NCI-H69 (cell line): Measurements from ENCODE around the gene RAG2.
A peak's percentile ranks its signal among the peaks of the same experiment; 100 is the strongest.

Experiments
- DNase-seq: peaks from one replicate; lab custom pipeline; 2025; lab: John Stamatoyannopoulos, UW

The RAG2 gene

GRCh38 chr11:36600180-36600579, 2.1 kb upstream of the RAG2 start:
- DNase-seq, result no peak

DNA sequence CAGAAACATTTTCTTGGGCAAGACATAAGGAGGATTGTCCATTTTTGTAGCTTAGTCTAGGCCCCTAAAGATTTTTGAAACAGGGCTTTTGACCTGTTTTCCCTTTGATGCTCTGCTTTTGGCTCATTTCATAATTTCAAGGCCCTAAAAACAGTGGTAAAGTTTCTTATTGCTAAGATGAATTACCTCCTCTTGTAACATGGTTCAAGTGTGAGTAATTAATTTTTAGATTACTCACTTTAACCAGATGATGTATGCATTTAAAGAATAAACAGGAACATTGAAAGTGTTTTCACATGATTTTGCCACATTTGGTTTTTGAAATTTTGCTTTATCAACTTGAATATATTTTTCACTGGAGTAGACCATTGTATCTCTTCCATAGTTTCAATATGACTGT, 1.2 kb downstream of the RAG2 start:
- no peak for DNase-seq

DNA sequence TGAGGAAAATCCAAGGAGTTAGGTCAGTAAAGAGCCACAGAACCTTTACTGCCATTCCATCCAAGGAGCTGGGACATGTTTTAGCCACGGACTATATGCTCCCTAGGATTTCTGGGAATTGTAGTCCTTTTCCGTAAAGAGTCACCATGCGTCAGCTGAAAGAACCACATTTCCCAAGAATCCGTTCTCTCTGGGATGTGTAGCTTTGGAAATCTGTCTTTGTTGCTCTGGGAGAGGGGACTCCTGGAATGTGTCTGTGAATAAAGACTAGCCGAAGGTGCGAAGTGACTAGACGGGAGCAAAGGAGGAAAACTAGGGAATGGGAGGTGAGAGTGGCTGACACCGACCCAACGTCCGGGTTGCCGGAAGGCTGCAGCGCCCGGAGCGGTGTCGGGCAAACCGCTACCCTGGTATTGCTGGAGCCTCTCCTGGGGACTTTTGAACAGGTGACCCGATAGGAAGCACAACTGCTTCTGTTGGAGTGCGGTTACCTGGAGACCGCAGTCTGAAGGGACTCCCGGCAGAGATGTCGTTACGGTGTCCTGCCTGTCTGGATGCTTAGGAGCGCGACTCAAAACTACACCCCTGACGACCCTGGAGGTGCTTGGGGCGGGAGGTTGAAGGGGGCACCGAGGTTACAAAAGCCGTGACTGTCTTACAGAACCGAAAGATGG, 3.6 kb downstream of the RAG2 start, which contains the start of gene IFTAP:
Gene IFTAP (plus strand): TSS at position 187 of the 674 bp plus-strand sequence. CDS start 15,602 bp downstream, outside the sequence.
- peak; percentile 89 for DNase-seq

- DNase-seq, result no peak
Measured at GRCh38 chr11:36591433-36591832, 6.6 kb downstream of the RAG2 start.

GRCh38 chr11:36590513-36590912, 7.5 kb downstream of the RAG2 start:
- no peak for DNase-seq

DNA sequence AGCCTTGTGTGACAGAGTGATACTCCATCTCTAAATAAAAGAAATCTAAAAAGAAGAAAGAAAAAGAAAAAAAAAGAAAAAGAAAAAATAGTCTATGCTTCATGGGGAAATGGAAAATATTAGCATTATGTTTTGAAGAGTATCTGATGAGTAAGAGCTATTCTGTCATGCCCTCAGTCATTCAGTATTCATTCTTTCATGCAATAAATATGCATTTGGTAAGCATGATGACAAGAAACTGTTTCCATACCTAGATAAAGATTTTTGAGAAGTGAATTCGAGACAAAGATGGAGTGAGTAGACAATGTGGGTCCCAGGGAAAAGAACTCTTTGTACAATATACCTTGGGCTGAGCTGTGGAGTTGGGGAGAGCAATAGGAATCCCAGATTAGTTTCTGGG, 9.9 kb downstream of the RAG2 start:
- no peak for DNase-seq

DNA sequence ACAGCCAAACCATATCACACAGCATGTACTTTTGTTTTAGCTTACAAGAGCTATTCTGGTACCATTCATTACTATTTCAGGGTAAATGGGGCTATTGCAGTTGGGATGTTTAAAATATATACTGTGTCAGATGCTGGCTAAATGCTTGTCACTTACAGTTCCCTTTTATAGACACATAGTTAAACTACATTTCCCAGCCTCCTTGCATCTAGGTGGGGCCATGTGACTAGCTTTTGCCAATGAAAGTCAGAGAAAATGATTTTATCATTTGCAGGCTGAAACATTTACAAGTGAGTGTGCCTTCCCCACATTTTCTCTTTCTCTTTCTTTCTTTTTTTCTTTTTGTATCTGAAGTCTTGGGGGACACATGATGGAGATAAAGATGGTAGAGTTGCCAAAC, 11.5 kb downstream of the RAG2 start:
- no peak for DNase-seq

DNA sequence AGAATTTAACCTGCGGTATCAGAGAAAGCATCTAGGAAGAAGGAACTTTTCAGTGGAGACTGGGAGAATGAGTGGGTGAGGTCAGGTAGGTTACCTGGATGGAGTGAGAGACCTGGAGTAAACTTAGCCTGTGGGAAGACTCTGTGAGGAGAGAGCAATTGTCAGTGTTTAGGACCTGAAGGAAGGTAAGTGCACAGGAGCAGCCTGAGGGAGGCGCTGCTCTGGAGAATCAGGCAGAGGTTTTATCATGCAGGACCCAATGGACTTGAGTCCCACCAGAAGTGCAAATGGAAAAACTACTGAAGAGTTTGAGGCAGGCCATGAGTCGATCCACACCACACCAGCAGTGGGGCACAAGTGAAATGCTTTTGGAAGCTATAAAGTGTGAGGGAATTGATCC, 14.4 kb downstream of the RAG2 start:
- DNase-seq, result no peak

DNA sequence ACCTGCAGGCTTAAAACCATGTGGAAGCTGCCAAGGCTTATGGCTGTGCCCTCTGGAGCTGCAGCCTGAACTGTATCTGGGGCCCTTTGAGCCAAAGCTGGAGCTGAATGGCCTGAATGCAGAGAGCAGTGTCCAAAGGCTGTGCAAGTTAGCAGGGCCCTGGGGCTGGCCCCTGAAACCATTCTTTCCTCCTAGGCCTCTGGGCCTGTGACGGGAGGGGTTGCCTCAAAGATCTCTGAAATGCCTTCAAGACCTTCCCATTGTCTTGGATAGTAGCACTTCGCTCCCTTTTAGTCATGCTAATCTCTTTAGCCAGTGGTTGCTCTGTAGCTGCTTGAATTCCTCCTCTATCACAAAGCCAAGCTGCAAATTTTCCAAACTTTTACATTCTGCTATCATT, 16.5 kb downstream of the RAG2 start:
- no peak for DNase-seq

DNA sequence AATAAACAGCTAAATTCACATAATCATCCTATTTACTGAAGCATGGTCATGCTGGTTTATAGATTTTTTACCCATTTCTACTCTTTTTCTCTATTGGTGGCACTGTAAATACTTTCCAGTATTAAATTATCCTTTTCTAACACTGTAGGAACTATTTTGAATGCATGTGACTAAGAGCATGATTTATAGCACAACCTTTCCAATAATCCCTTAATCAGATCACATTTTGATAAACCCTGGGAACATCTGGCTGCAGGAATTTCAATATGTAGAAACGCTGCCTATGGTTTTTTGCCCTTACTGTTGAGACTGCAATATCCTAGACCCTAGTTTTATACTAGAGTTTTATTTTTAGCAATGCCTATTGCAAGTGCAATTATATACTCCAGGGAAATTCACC, 19.6 kb downstream of the RAG2 start:
- peak; percentile 8 for DNase-seq

- DNase-seq, result peak; percentile 71
Measured at GRCh38 chr11:36577859-36578258, 20.2 kb downstream of the RAG2 start.

GRCh38 chr11:36577373-36577772, 20.7 kb downstream of the RAG2 start:
- no peak for DNase-seq

GRCh38 chr11:36574486-36574885, 23.6 kb downstream of the RAG2 start:
- DNase-seq, result peak; percentile 5

- no peak for DNase-seq
Measured at GRCh38 chr11:36569095-36569494, 28.9 kb downstream of the RAG2 start.

GRCh38 chr11:36567694-36568093, 30.3 kb downstream of the RAG2 start, which contains the start of gene RAG1:
Gene RAG1, plus strand, starts transcription at chr11:36568007. Its CDS starts 5,298 bp downstream, at chr11:36573305.
- DNase-seq, result no peak

DNA sequence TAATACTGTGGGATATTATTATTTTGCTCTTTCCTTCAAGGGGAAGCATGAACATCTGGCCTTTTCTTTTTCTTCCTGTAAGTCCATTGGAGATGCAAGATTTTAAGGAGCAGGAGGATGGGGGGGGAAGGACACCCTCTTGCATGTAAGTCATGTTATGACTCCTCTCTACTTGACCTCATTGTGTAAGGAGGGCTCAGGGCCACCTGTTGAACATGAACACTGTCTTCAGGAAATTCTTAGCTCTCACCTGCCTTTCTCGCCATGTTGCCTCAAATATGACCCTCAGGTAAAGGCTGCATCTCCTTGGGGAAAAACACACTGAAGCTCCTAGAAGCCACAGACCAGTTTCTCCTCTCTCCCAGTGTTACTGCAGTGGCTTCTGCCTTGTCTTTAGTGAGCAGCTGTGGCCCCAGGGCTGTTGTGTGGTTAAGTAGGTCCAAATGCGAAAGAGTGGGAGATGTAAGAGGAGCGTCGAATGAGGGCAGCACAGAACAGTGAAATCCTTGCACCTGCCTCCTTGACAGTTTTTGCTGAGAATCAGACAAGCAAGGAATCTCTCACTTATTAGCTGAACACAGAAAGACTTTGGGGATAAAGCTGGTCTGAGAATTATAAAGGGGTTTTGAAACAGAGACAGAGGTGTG, 31.5 kb downstream of the RAG2 start:
- peak; percentile 4 for DNase-seq

DNA sequence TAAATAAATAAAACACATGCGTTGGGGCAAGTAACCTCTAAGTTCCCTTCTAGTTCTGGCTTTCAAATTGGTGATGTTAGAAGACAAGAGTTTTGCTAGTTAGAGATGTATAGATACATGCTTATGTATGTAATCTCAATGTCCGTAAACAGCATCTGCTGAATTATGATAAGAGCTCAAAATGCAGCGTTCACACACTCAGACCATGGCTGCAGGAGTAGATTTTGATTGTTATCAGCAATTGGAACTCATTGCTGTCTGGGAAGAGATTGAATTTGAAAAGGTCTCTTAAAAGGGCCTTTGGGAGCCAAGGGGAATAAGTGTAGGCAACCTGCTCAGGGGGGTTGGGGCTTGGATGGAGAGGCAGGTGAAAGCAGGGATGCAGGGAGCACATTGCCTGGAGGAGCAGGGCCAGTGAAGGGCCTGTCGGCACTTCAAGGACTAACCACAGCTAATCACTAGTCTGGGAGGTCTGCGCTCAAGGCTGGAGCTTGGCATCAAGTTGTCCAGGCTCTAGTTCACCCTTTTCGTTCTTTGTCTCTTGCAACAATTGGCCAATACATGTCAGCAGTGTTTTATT, 32.9 kb downstream of the RAG2 start:
- no peak for DNase-seq

- DNase-seq, result peak; percentile 74
Measured at GRCh38 chr11:36564376-36565030, 33.5 kb downstream of the RAG2 start.

- DNase-seq, result no peak
Measured at GRCh38 chr11:36558571-36559413, 39.2 kb downstream of the RAG2 start.

- DNase-seq, result no peak
Measured at GRCh38 chr11:36557991-36558390, 40.0 kb downstream of the RAG2 start.

GRCh38 chr11:36557390-36557789, 40.6 kb downstream of the RAG2 start:
- DNase-seq, result peak; percentile 42
